Right lung (tissue), 5 donors: Measurements from ENCODE around the gene XPC. TPM values are rescaled to one million over a fixed set of nuclear protein-coding genes. Genes with fewer than 3 reads are reported as not detected.

Experiments
- DNase-seq, 2 donors: peaks; one replicate each; pipeline ENCODE4 v3.0.0-alpha.2; 2013
- polyA plus RNA-seq, 5 donors: library from polyadenylated mRNA; unstranded; fragments of 120-200 nt; gene quantifications; one replicate each; pipeline versions ENCODE4 v1.2.1 to v1.2.3, GENCODE V29; 2013; ENCODE audit warnings: inconsistent platforms in 1 of 5, low replicate concordance in 1 of 5; ENCODE audit not compliant: insufficient read length in 5 of 5, insufficient read depth in 1 of 5

Gene XPC
- polyA plus RNA-seq, 5 donors: 35.7 to 49.5 (median 45.8) TPM

GRCh38 chr3:14137445-14137844, 41.0 kb downstream of the XPC start:
- DNase-seq: no peak

GRCh38 chr3:14137004-14137403, 41.4 kb downstream of the XPC start:
- DNase-seq: no peak

- no peak for DNase-seq
These were observed 42.8 kb downstream of the XPC start for GRCh38 chr3:14135581-14135980.

GRCh38 chr3:14134291-14134690, 44.1 kb downstream of the XPC start:
- no peak for DNase-seq

GRCh38 chr3:14133876-14134275, 44.5 kb downstream of the XPC start:
- no peak for DNase-seq

GRCh38 chr3:14133188-14133800, 45.1 kb downstream of the XPC start:
- DNase-seq: no peak

GRCh38 chr3:14132689-14133088, 45.7 kb downstream of the XPC start:
- DNase-seq: no peak

GRCh38 chr3:14132120-14132519, 46.3 kb downstream of the XPC start:
- DNase-seq: no peak

GRCh38 chr3:14131134-14131533, 47.3 kb downstream of the XPC start:
- no peak for DNase-seq

GRCh38 chr3:14130707-14131106, 47.7 kb downstream of the XPC start:
- no peak for DNase-seq

- DNase-seq: no peak
These were observed 48.2 kb downstream of the XPC start for GRCh38 chr3:14130230-14130629.

GRCh38 chr3:14129296-14129695, 49.1 kb downstream of the XPC start:
- no peak for DNase-seq

GRCh38 chr3:14128724-14129123, 49.7 kb downstream of the XPC start:
- DNase-seq: no peak

- no peak for DNase-seq
These were observed 50.8 kb downstream of the XPC start for GRCh38 chr3:14127516-14128161.

- no peak for DNase-seq
These were observed 51.4 kb downstream of the XPC start for GRCh38 chr3:14126887-14127505.

GRCh38 chr3:14126017-14126886, 52.1 kb downstream of the XPC start:
- DNase-seq: no peak

- DNase-seq: peak in 1 of 2 donors; percentile 61
These were observed 53.0 kb downstream of the XPC start for GRCh38 chr3:14125193-14126016.

- DNase-seq: peak; percentile 99
These were observed 53.7 kb downstream of the XPC start, which contains the start of the genes CHCHD4 and TMEM43 for GRCh38 chr3:14124615-14125192. Gene CHCHD4, minus strand, starts transcription at chr3:14124870. Its CDS starts 194 bp downstream, at chr3:14124676. Gene TMEM43, plus strand, starts transcription at chr3:14125052. Its CDS starts 142 bp downstream, at chr3:14125194.

GRCh38 chr3:14124223-14124614, 54.2 kb downstream of the XPC start:
- DNase-seq: no peak

GRCh38 chr3:14123308-14124222, 54.8 kb downstream of the XPC start:
- no peak for DNase-seq
